GM13977 (cell line): ENCODE data around the gene INTS1.
"Not testable (repeated sequence)": the region's sequence is repeated elsewhere in the genome, so short reads cannot be mapped to it uniquely, and the experiment has no call there.

ENCODE experiments used
- DNase-seq: peaks from one replicate; pipeline ENCODE4 v3.0.0; 2012; ENCODE audit warnings: low spot score
- CTCF ChIP-seq: IDR thresholded peaks from 2 replicates; pipeline ENCODE4 v1.5.1; 2012; ENCODE audit warnings: mild to moderate bottlenecking, control low read depth; ENCODE audit not compliant: insufficient read depth; ENCODE audit errors: extremely low read depth, missing control alignments
- in situ Hi-C: fragments of 300-500 bp; cut with MboI; formaldehyde crosslinking; loops from one replicate; pipeline ENCODE4 v1.12.0; 2022; ENCODE audit warnings: low sequenced_read_pairs, low pct_unique_long_range_greater_than_20kb, mixed read lengths, inconsistent platforms; ENCODE audit not compliant: unreplicated experiment

The INTS1 gene

GRCh38 chr7:1520539-1521234 is 16.5 kb upstream of the INTS1 start:
- no peak for DNase-seq
- no peak for TF ChIP-seq CTCF
- in situ Hi-C loops = no loop called here

- DNase-seq, in situ Hi-C loops: not testable (repeated sequence)
These were observed 15.2 kb upstream of the INTS1 start for GRCh38 chr7:1519322-1519922.

- DNase-seq = no peak
- no peak for TF ChIP-seq CTCF
- in situ Hi-C loops = no loop called here
These were observed 12.5 kb upstream of the INTS1 start for GRCh38 chr7:1516586-1517251.

GRCh38 chr7:1515509-1515967 is 11.3 kb upstream of the INTS1 start:
- DNase-seq, in situ Hi-C loops: not testable (repeated sequence)

- no peak for DNase-seq
- TF ChIP-seq CTCF = no peak
- in situ Hi-C loops = no loop called here
These were observed 10.8 kb upstream of the INTS1 start for GRCh38 chr7:1514995-1515401.

- in situ Hi-C loops = no loop called here
- no peak for TF ChIP-seq CTCF
- no peak for DNase-seq
These were observed 10.2 kb upstream of the INTS1 start for GRCh38 chr7:1514407-1514806.

- no peak for TF ChIP-seq CTCF
- in situ Hi-C loops = no loop called here
These were observed 9.5 kb upstream of the INTS1 start for GRCh38 chr7:1513657-1514095.

More at GRCh38 chr7:1513657-1514095, 9.5 kb upstream of the INTS1 start:
- no peak for DNase-seq
